Panc1 (cell line): Measurements from ENCODE around the gene TLCD3B. TPM values are rescaled to one million over a fixed set of nuclear protein-coding genes. Genes with fewer than 3 reads are reported as not detected.

ENCODE experiments used
- ATAC-seq: fragments of 200-7000 bp; cut with Tn5 transposase; 2 replicates; pipeline ENCODE4 v1.9.1; 2020; ENCODE audit warnings: mild to moderate bottlenecking, moderate library complexity
- BruUV-seq: library from RNA; stranded (reverse); fragments of 400-500 nt; replicated peaks from 2 replicates; lab custom pipeline; 2021; lab: Mats Ljungman, UMichigan
- CTCF ChIA-PET: fragments of 300-600 bp; sonication (Branson Sonifier 250); formaldehyde crosslinking; loops from one replicate; lab custom pipeline; 2022; ENCODE audit warnings: antibody characterized with exemption; lab: Charles Lee
- POLR2A ChIA-PET: fragments of 300-600 bp; sonication (Branson Sonifier 250); formaldehyde crosslinking; loops from one replicate; lab custom pipeline; 2022; ENCODE audit warnings: antibody characterized with exemption; lab: Charles Lee
- DNase-seq: peaks from one replicate; pipeline ENCODE4 v3.0.0-alpha.2; 2010; ENCODE audit warnings: low read depth, low spot score
- H3K27ac ChIP-seq: 2 replicates; pipeline ENCODE4 v1.5.1; 2011; ENCODE audit warnings: mild to moderate bottlenecking, low read length, inconsistent platforms
- H3K27me3 ChIP-seq: fragments of 200-500 bp; sonication (Bioruptor generic); 2 replicates; pipeline ENCODE4 v1.6.0; 2014; ENCODE audit warnings: low read length, inconsistent platforms; ENCODE audit not compliant: control insufficient read depth, insufficient read depth
- H3K36me3 ChIP-seq: fragments of 200-500 bp; sonication (Bioruptor generic); 2 replicates; pipeline ENCODE4 v1.5.1; 2014; ENCODE audit warnings: inconsistent platforms, mild to moderate bottlenecking, low read length, moderate library complexity; ENCODE audit not compliant: control insufficient read depth, insufficient read depth
- H3K4me1 ChIP-seq: 2 replicates; pipeline ENCODE4 v1.5.1; 2011; ENCODE audit warnings: inconsistent platforms, mild to moderate bottlenecking, low read length, moderate library complexity; ENCODE audit not compliant: control insufficient read depth, insufficient read depth
- H3K4me3 ChIP-seq, 2 experiments: 2 replicates each; pipeline ENCODE4 v1.5.1; 2011 to 2012; ENCODE audit warnings: low read depth in 2 of 2, low read length in 2 of 2, mild to moderate bottlenecking in 2 of 2, inconsistent platforms in 1 of 2, moderate library complexity in 1 of 2
- H3K9me3 ChIP-seq: fragments of 200-500 bp; sonication (Bioruptor generic); 2 replicates; pipeline ENCODE4 v1.5.1; 2014; ENCODE audit warnings: low read depth, mild to moderate bottlenecking, inconsistent platforms, low read length, moderate library complexity; ENCODE audit not compliant: control insufficient read depth, insufficient read depth
- CTCF ChIP-seq: fragments of 450-650 bp; IDR thresholded peaks from 2 replicates; pipeline ENCODE4 v1.5.1; 2017; ENCODE audit warnings: mild to moderate bottlenecking
- POLR2AphosphoS5 ChIP-seq: IDR thresholded peaks from 2 replicates; pipeline ENCODE4 v1.6.1; 2012; ENCODE audit warnings: mild to moderate bottlenecking, low read depth, low read length, moderate library complexity
- SIN3A ChIP-seq: IDR thresholded peaks from 2 replicates; pipeline ENCODE4 v1.6.1; 2012; ENCODE audit warnings: low read depth, mild to moderate bottlenecking, low read length, moderate library complexity, borderline replicate concordance; ENCODE audit not compliant: insufficient read depth
- TCF7L2 ChIP-seq: IDR thresholded peaks from 2 replicates; pipeline ENCODE4 v1.6.1; 2011; ENCODE audit warnings: mild to moderate bottlenecking, low read depth, low read length, inconsistent platforms
- in situ Hi-C: cut with HindIII; loops from 2 replicates; pipeline ENCODE4 v1.10.0; 2016; ENCODE audit warnings: low sequenced_read_pairs, low pct_unique_long_range_greater_than_20kb
- intact Hi-C: fragments of 100-400 bp; cut with micrococcal nuclease; formaldehyde crosslinking; loops from one replicate; pipeline ENCODE4 v1.10.0; 2022; ENCODE audit not compliant: unreplicated experiment
- total RNA-seq: library from RNA; stranded (reverse); gene quantifications from one replicate; pipeline ENCODE4 v1.2.1, GENCODE V29; 2021; ENCODE audit not compliant: unreplicated experiment
- TF ChIP-seq, protein P1 (sequence below), 2 experiments: IDR thresholded peaks; 2 replicates each; pipeline ENCODE4 v1.6.1; 2011 to 2012; ENCODE audit warnings: low read depth in 2 of 2, control low read depth in 1 of 2, low read length in 1 of 2, mild to moderate bottlenecking in 1 of 2, moderate library complexity in 1 of 2; ENCODE audit not compliant: insufficient read depth in 1 of 2

TLCD3B gene
- total RNA-seq, 1 experiment from 2014 or later = 3.5 TPM

DNA sequence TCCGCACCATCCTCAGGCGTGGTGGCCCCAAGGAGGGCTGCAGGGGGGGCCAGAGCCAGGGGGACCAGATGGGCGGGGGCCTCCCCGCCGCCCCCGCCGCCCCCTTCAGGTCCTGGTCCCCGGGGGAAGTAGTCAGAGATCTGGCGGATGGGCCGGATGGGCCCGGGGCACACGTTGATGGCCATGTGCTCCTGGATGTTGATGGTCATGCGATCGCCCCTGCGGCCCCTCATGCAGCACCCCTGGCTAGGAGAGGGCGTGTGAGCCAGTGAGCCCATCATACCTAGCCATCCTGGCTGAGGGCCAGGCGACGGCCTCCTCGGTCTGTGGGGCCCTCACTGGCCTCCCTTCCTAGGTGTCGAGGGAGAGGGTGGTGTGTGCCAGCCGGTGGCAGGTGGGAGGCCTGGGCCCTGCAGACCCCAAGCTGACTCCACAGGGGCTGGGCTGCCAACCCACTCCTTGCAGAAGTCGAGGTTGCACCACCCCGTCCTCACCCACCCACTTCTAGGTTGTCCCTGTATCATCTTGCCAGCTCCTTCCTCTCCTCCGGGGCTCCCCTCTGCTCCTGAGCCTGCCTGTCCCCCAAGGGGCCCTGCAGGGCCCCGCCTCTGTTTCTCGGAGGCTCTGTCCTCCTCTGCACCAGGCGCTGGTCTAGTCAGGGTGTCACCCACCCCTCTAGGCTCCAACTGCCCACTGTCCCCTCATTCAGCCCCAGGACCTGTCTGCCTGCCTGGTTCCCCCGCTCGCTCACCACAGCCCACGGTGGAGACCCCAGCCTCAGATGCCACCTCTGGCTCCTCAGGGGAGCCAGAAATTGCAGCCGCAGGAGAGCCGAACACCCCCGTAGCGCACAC, 20.9 kb downstream of the TLCD3B start:
- ChIA-PET POLR2A (interaction anchor here (0.6 kb wide), 1 partner anchor 9 kb away, joined by 3 read pairs; no protein-coding TSS in a partner anchor), CTCF (interaction anchor here (0.6 kb wide), 1 partner anchor 415 kb away, joined by 6 read pairs; no protein-coding TSS in a partner anchor)
- intact Hi-C loops (no loop called here), in situ Hi-C loops (no loop called here)
- H3K27me3 ChIP-seq = no peaks in the 10 kb centered on the region
- no peaks in the 10 kb centered on the region for H3K36me3 ChIP-seq
- H3K27ac ChIP-seq = no peak overlapping the region
- H3K9me3 ChIP-seq = no peaks in the 10 kb centered on the region
- H3K4me3 ChIP-seq = peak overlapping the region; percentile 40 to 51
- BruUV-seq = no TSS peak
- H3K4me1 ChIP-seq = no peaks in the 10 kb centered on the region
- ATAC-seq = 0 out of 2 replicates have a peak, but pooled peaks have one; percentile 18
- no peak for DNase-seq
- TF ChIP-seq TCF7L2 (no peak), SIN3A (no peak), CTCF (no peak), POLR2AphosphoS5 (no peak)
- TF ChIP-seq, protein P1, sequence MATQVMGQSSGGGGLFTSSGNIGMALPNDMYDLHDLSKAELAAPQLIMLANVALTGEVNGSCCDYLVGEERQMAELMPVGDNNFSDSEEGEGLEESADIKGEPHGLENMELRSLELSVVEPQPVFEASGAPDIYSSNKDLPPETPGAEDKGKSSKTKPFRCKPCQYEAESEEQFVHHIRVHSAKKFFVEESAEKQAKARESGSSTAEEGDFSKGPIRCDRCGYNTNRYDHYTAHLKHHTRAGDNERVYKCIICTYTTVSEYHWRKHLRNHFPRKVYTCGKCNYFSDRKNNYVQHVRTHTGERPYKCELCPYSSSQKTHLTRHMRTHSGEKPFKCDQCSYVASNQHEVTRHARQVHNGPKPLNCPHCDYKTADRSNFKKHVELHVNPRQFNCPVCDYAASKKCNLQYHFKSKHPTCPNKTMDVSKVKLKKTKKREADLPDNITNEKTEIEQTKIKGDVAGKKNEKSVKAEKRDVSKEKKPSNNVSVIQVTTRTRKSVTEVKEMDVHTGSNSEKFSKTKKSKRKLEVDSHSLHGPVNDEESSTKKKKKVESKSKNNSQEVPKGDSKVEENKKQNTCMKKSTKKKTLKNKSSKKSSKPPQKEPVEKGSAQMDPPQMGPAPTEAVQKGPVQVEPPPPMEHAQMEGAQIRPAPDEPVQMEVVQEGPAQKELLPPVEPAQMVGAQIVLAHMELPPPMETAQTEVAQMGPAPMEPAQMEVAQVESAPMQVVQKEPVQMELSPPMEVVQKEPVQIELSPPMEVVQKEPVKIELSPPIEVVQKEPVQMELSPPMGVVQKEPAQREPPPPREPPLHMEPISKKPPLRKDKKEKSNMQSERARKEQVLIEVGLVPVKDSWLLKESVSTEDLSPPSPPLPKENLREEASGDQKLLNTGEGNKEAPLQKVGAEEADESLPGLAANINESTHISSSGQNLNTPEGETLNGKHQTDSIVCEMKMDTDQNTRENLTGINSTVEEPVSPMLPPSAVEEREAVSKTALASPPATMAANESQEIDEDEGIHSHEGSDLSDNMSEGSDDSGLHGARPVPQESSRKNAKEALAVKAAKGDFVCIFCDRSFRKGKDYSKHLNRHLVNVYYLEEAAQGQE (IDR thresholded peaks at IDR 0.05; ENCODE audit: insufficient read depth in 1 of 2, low read depth in 2 of 2, low read length in 1 of 2) = no peak

DNA sequence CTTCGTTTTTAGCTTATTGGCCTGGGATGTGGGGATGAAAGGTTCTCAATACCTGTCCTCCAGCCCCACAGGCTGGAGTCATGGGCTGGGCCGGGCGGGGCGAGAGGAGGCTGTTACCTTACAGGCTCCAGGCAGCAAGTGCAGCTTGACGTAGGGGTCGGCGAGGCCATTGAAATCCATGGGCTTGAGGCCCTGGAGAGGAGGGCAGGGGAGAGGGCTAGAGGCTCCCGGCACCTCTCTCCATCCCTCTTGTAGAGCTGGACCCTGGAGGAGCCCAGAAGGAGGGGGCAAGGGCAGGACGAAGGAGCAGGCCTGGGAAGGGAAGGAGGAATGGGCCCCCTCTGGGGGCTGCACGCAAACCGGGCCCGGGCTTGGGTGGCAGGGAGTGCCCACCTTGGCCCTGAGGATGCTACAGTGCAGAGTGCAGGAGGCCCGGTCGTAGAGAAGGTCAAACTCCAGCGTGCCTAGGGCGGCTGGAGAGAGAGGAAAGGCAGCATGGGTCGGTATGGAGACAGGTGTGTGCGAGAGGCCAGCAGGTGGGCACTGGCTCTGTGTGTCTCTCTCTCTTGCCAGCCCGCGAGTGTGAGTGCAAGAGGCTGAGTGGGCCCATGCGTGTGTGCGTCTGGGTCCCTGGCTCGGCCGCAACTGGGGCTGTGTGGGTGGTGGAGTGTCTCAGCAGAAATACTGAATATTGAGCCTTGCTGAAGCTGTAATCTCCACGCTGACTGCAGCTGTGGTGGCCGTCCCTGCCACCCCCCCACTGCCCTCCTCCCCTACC, 21.8 kb downstream of the TLCD3B start:
- H3K4me3 ChIP-seq = no peak overlapping the region
- DNase-seq (no peak), ATAC-seq (no peak)
- TF ChIP-seq TCF7L2 (no peak), POLR2AphosphoS5 (no peak), SIN3A (no peak), CTCF (no peak)
- TF ChIP-seq, protein P1 (IDR thresholded peaks at IDR 0.05; ENCODE audit: insufficient read depth in 1 of 2, low read depth in 2 of 2, low read length in 1 of 2) = no peak
- H3K9me3 ChIP-seq = no peaks in the 10 kb centered on the region
- no peaks in the 10 kb centered on the region for H3K36me3 ChIP-seq
- BruUV-seq = no TSS peak
- intact Hi-C loops (no loop called here), in situ Hi-C loops (no loop called here)
- H3K4me1 ChIP-seq = 0 out of 2 replicates have a peak, but pooled peaks cover 3% of the 10 kb centered on the region
- no peaks in the 10 kb centered on the region for H3K27me3 ChIP-seq
- ChIA-PET POLR2A (interaction anchor here (0.6 kb wide), 2 partner anchors 9 to 10 kb away, joined by 3 to 9 read pairs; no protein-coding TSS in a partner anchor), CTCF (interaction anchor here (0.5 kb wide), 1 partner anchor 22 kb away, joined by 6 read pairs; the partner anchor contains the start of gene TLCD3B)
- no peak overlapping the region for H3K27ac ChIP-seq
